CMK (cell line): ENCODE measurements around the gene UBQLN4.

ENCODE experiments used
- DNase-seq: peaks from one replicate; pipeline ENCODE4 v3.0.0-alpha.2; 2010; ENCODE audit warnings: low read depth

The UBQLN4 gene

DNA sequence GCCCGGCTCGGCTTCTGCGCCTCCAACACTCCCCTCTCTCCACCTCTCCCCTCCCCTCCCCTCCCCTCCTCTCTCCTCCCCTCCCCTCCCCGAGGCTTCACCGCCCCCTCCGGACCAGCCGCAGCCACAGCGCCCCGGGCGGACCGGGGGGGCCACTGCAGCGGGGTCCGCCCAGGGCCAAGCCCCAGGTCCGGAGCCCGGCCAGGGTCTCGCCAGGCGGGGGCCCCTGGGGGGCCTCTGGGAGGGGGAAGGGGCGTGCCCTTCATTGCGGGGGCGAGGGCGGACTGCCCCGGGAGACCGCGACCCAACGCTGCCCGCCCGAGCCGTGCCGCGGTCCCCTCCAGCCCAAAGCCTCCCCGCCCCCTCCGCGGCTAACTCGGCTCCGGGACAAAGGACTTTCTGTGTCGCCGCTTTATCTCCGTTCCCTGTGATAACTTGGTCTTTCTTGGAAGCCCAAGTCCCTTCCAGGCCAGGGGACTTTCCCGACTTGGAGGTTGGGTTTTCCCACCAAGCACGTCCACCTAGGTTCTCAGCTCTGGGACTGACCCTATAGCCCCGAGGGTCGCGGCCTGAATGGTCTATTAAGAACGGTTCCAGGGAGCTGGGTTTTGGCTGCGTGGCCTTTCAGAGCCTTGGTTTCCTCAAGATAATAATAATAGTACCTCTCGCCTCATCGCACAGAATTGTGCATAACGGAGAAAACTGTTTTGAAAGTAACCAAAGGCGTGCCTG lies at the start of gene UBQLN4:
Gene UBQLN4 (minus strand): TSS at position 31 of the 732 bp plus-strand sequence. CDS start 97 bp downstream, outside the sequence.
- DNase-seq = peak; percentile 80

DNA sequence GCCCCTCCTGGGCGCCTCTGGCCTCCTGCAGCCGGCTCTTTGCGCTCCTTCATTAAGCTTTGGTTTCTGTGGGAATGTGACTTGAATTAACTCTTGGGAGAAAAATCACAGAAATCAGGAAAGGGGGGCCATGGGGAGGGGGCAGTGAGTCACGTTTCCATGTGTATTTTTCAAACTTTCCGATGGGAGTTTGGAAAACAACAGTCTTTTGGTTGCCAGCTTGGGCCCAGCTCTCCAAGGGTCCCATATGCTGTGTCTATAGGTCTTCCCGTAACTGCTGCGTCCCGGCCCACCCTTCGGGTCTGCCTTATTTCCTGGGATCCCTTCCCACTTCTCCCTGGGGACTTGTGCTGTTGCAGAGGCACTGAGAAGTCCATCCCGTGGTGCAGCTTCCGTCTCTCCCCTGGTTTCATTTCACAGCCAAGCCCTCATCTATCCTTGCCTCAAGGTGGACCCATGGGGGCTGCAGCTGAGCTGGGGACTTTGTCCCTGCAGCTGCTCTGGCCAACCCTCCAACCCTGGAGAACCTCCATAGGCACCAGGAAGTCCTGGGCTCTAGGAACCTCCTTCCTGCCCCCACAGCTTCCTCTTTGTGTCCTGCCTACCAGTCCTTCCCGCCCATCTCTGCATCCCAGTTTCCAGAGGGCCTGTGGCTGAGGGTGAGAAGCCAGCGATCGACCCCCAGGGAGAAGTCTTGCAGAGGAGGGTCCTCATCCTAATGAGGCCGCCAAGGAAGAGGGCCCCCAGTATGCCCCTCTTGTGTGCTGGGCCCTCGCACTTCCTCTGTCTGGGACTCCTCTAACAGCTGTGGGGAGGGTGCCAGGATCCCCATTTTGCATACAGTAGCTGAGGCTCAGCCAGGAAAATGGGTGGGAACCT lies 49.3 kb upstream of the UBQLN4 start:
- no peak for DNase-seq

DNA sequence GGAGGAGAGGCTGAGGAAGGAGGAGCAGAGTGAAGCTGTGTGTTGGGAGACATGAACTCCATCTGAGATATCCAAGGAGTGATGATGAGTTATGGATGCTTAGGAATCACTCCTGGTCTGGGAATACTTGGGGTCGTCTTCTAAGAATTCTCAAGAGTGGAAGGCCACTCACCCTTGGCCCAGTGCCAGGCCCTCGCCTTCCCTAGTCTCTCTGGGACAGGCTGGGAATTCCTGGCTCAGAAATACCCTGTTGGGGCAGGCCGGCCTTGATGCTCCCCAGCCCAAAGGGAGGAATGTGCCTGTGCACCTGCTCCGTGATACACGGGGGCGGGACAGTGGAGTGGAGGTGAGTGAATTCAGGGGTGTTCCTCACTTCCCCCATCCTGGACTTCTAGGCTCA lies 48.3 kb upstream of the UBQLN4 start:
- no peak for DNase-seq

DNA sequence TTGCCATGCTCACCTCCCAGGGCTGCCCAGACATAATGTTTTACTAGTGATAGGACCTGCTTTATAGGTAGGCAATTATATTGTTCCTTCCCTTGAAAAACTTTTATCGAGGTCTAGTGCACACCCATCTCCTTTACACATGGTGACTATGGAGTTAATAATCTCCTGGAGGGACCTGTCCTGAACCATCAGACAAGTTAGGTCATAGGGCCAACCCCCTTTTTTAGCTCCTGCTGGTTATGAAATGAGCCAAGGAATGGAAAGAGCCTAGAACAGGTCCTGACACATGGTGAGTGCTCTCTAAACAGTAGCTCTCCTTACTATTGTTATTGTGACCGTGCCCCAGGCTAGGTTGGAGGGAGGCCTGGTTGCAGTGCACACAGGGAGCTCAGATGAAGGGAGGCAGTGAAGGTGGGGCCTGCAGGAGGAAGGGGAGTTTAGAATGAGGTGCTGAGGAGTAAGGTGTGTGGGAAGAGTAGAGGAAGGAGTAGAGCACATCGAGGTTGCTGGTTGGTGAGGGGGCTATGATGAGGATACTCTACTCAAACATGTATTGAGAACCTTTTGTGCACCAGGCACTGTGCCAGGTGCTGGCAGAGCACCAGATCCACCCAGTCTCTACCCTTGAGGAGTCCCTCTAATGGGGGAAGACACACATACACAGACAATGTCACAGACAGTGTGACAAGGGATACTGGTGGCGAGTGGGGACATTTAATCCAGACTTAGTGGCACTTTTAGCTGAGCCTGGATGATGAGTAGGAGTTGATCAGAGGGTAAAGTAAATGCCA lies 46.8 kb upstream of the UBQLN4 start:
- no peak for DNase-seq

DNA sequence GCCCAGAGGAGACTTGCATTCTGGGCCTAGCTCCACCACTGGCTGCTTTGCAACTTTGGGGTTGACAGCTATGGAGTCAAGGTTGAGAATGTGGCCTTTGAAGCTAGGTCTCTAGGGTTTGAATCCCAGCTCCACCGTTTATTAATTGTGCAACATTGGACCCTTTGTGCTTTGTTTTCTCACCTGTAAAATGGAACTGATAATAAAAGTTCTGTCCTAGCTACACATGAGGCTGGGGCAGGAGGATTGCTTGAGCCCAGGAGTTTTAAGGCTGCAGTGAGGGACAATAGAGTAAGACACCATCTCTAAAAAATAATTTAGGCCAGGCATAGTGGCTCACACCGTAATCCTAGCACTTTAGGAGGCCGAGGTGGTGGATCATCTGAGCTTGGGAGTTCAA lies 45.7 kb upstream of the UBQLN4 start:
- DNase-seq = no peak

DNA sequence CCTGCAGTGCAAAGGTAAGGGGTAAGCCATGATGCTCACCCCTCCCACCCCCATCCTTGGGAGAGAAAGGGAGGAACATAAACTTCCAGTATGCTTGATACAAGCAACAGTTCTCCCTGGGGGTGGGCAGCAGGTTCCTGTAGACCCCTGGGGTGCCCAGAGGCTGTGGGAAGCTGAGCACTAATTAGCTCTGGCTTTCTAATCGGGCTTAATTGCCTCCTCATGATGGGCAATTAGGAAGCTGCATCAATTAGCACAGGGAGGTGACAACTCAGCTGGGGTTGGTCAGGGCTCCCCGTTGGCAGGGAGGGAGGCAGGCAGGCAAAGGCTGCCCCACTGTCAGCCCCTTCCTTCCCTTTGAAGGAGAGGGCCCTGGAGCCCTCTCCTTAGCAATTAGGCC lies 45.2 kb upstream of the UBQLN4 start:
- DNase-seq = no peak

DNA sequence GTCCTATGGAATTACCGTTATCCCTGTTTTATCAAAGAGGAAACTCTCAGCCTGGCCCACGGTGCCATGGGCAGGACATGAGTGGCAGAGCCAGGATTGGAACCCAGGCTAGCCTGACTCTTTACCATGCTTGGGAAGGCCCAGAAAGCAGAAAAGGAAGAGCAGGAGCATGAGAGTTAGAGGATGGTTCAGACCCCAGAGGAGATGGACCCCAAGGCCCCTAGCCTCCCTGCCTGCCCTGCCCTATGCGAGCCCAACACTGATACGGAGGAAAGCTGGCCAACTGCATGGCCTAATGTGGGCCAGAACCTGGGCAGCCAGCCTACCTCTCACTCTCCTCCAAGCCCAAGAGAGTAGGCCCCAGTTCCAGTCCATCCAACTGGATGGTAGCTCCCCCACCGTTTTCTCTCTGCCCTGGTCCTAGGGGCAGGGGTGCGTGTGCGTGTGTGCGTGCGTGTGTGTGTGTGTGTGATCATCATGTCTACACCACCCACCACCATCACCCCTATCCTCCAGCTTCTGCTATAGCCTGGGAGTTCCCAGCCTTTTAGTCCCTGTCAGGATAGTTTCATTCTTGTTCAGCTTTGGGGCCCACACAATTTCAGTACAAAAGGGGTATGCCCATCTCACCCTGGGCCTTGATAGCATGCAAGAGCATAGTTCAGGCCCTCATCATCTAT lies 44.0 kb upstream of the UBQLN4 start:
- no peak for DNase-seq

DNA sequence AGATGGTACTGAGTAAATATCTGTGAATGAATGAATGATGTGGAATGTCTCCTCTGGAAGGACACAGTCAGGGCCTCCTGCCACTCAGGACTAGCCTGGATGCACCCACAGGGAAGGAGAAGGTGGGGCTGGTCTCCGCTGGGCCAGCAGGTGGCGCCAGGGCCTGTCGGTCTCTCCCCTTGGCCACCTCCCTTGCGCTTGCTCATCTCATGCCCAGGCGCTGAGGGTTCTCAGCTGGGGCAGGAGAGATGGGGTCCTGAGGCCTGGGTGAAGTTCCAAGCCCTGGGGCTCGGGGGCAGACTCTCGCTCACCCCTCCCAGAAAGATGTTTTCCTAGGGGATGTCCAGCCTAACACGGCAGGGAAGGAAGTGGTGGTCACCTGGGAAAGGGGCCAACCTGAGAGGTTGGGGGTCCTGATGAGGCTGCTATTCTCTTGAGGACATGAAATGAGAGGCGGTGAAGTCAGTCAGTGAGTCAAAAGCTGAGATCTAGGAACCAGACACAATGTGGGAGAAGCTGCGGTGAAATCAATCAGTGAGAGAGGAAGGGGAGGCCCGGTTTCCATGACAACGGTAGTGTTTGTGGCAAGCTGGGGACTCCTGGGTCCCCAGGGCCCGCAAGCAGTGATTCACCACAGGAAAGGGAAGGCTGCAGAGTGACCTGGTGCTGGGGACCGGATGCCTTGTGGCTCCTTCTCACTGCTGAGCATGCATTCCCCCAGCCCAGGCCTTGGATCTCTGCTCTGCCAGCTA lies 43.2 kb upstream of the UBQLN4 start:
- peak; percentile 93 for DNase-seq

DNA sequence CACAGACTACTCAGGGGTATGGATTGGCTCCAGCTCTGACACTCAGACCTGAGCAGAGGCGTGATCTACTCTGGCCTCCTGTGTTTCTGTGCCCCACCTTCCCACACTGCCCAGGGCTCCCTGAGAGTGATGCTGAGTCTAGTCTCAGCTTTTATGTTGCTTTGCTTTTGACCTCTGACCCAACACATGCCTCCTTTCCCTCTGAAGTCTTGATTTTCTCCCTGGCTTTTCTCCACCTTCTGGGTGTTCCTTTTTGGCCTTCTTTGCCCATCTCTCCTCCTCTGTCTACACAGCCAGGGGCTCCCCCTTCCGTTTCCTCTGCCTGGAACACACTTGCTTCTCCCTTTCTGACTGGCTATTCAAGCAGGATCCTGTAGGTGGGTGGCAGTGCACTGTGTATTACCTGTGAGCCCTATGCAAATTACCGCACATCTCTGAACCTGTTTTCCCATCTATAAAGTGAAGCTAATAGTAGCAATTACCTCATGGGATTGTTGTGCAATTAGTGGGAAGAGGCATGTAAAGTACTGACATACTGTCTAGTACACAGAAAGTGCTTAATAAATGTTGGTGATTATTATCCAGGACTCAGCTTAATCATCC lies 42.4 kb upstream of the UBQLN4 start:
- no peak for DNase-seq

DNA sequence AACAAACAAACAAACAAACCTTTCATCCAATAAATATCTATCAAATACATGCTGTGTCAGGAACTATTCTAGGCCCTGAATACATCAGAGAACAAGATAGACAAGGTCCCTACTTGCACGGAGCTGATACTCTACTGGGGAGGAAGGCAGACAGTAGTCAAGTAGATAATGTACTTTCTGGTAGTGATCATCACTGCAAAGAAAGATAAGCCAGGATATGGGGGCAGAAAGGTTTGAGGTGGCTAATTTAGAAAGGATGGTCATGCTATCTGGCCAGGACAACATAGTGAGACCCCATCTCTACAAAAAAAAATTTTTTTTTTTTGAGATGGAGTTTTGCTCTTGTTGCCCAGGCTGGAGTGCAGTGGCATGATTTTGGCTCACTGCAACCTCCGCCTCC lies 38.0 kb upstream of the UBQLN4 start:
- DNase-seq = no peak

DNA sequence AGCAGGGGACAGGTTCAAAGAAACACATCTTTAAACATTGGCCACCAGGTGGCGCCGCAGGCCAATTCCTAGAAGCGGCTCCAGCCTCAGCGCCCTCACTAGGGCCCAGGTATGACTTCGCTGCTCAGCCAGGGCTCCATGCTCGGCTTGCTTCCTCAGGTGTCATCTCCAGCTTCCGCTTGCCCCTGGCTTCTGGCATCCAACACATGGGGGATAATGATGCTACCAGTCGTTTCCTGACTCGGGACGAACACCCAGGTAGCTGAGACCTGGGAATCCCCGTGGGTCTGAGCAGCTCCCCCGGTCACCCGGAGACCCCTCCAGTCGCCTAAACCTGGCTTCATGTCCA lies 37.2 kb upstream of the UBQLN4 start:
- DNase-seq = no peak

DNA sequence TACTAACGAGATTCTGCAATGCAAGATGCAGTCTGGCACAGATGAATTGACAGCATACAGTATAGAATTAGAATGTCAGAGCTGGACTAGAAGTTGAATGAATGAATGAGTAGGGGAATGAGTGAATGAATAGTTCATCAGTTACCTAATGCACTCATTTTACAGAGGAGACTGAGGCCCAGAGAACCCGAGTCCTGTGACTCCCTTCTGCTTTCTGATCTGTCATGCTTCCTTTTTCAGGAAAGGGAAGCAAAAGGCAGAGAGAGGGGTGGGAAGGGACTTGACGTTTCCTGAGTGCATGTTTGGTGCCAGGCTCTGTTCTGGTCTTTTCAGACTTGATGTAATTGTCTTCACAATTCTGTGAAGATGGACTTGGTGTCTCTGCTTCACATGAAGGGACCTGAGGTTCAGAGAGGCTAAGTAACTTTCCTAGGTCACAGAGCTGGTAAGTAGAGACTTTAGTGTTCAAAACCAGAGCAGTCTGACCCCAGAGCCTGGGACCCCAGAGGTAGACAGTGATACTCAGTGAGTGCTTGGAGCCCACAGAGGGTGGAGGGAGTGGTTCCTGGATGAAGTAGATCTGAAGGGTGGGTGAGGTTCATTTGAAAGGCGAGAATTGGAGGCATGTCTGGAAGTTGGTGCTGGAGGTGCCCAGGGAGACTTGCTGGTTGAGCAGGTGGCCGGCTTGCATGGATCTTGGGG lies 36.7 kb upstream of the UBQLN4 start:
- DNase-seq = no peak

DNA sequence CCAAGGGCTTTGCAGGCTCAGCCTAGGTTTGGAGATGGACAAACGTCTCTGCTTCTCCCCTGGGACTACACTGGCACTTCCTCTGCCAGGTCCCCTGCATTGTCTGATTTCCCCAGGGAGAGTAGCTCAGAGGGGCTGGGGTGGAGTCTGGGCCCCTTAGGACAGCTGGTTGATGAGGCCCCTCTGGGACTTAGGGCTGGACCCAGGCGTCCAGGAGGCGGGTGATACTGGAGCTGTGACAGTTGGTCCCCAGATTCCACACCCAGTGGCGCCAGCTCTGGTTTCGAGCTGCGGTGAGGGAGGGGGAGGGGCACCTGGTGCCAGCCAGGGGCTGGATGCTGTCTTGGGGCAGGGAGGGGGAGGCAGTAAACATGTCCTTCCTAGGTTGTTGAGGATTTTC lies 36.1 kb upstream of the UBQLN4 start:
- DNase-seq = no peak

DNA sequence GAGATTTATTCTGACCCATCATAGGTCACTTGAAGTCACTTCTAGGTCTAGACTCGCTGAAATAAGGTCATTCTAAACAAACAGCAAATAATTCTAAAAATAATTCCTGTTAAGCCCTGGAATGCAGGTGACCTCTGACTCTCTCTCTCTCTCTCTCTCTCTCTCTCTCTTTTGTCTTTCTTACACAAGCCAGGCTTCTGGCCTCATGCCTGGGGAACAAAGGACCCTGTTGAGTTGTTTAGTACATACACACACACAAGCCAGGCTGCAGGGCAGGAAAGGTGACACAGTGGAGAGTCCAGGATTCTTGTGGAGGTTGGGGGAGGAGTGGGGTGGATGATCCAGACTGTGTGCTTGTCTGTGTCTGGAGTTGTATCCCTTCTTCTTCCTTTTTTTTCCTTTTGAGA lies 32.7 kb upstream of the UBQLN4 start:
- no peak for DNase-seq

DNA sequence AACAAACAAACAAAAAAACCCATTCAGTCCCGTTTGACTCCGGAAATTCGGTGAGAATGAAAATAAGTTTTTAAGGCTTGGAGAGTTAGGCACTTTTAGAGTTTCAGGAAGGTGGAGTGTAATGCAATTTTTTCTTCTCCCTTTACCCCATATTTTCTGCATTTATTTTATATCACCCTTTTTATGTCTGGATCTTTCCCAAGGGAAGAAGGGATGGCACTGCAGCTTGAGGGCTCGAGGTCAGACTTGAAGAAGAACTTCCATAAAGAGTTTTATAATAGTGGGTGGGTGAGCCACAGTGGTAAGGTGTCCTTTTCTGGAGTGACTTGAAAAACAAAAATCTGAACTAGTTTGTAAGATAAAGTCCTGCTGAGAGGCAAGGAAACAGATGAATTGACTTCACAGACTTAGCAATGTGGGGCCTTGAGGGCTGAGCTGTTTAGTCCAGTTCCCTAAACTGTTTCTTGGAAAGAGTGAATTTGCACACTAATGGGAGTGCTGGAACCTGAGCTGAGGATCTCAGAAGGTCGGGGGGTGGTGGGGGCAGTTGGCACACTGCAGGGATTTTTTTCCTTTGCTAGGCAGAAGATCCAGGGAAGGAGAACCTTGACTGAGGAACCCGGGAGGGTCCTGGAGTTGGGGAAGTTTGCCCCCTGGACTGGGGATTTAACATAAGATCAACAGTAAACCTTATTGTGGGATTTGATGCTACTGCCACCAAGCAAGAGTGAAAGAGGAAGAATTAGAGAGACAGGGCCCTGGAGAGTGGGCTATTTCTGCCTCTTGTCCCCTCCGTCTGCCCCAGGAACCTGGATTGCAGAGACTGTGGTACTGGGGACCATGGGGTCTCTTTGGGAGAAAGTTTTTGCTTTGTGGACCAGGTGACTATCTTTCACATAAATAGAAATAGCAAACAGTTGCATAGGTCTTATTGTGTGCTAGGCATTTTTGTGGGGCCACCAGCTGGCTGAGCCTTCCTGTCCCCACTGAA lies 30.5 kb upstream of the UBQLN4 start:
- no peak for DNase-seq

DNA sequence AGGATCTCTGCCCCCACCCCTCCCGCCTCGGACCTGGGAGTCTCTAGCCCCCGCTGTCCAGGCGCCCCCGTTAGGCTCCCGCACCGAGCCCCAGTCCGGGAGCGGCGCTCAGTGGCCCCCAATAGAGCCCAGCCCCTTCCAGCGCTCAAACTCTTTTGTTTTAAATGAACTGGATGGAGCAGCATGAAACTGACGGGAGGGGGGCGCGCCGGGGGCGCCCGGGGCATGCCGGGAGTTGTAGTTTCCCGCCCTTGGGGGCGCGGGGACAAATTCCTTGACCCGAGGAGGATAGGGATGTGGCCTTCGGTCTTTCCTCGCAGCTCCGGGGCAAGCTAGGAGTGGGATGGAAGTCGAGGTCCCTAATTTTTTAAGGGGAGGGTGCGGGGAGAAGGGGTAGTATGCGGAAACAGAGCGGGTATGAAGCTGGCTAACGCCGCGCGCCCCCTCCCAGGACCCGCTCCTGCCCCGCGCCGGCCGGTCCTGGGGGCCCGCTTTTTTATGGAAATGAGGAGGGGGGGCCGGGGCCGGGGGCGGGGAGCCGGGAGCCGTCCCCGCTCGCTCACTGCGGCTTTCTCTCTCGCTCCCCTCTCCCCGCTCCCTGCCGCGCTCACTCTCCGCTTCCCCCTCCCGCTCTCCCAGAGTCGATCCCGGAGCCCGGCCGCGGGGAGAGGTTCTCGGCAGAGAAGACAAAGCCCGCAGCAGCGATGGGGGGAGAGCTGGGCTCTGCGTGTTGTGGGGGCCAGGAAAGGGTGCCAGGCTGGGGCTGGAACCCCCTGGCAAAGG lies 28.9 kb upstream of the UBQLN4 start, which contains the start of gene MEX3A:
Gene MEX3A (minus strand): TSS at position 157 of the 783 bp plus-strand sequence. CDS start 467 bp downstream, outside the sequence.
- no peak for DNase-seq

DNA sequence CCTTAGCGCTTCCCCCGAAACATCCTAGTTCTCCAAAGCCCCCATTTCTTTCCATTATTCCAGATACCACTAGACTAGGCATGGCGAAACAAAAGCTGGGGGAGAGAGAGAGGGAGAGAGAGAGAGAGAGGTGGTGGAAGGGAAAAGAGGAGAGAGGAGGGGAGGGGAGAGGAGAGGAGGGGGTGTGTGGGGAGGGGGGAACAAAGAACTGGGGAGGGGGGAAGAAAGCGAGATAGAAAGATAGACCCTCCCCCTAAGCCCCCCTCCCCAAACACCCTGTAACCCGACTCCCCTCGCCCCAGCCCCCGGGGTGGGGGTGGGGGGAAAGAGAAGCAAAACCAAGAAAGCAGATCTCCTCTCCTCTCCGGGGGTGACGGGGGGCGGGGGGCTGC lies 28.3 kb upstream of the UBQLN4 start:
- no peak for DNase-seq
